Hematopoietic multipotent progenitor cell treated with erythropoietin and hydrocortisone succinate and interleukin-3 and kit ligand, for 6 days (in vitro differentiated cells): Measurements from ENCODE around the gene BARHL2.

Experiments
- DNase-seq: peaks from one replicate; pipeline ENCODE4 v3.0.0-alpha.2; 2015

BARHL2 gene

GRCh38 chr1:90708826-90709225 is 8.3 kb downstream of the BARHL2 start:
- DNase-seq: no peak

DNA sequence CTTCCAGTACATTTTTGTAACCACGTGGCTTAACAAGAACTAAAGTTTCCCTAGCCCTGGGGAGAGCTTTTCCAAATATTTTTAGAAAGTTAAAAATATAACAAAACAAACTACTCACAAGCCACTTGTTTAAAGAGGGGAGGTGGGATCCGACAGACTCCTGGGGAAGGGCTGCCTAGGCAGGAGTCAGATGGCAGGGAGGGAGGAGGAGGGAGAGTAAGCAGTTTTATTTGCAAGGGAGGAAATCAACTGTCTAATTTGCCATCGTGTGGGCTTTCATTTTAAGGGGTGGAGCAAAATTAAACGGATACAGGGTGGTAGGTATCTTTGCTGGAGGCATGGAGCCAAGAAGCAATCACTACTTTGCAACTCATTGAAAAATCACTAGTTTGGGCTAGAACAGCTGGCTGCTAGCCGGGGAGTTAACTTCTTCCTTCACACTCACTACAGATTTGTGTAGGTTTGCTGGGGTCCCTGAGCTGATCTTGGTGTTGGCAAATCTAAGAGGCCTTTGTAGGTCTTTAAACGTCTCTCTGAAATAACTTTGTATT is 8.8 kb downstream of the BARHL2 start:
- no peak for DNase-seq

DNA sequence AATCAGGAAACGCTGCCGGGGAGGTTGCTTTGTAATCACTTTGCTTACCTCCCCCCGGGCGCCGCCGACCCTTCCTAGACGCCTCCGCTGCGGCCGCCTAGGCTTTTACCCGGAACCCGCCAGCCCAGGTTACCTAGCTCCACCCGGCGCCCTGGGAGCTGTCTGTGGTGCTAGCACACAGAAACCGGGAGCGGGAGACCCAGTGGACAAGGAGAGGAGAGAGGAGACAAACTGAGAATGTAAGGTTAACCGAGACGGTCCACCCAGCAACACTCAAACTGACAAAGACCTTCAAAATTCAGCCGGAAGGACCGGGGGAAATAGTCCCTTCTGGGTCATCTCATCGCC is 9.8 kb downstream of the BARHL2 start:
- DNase-seq: peak; percentile 58

GRCh38 chr1:90706437-90707362 is 10.4 kb downstream of the BARHL2 start:
- DNase-seq: peak; percentile 48

DNA sequence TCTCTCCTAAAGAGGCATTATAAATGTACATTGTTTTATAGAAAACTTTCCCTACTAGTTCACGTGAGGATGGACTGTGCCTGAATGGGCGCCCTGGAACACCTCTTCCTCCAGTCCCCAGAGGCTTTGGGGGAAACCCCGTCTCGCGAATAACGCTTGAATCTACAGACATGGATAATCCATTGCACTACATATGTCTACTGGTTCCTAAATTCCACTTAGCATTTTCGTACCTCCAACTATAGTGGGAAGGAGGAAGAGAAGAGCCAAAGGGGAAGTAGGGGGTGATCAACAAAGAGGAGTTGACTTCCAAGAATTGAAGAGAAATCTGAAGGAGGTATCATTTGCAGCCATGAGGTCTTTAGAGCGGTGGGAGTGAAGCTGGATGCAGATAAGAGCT is 11.1 kb downstream of the BARHL2 start:
- DNase-seq: no peak

DNA sequence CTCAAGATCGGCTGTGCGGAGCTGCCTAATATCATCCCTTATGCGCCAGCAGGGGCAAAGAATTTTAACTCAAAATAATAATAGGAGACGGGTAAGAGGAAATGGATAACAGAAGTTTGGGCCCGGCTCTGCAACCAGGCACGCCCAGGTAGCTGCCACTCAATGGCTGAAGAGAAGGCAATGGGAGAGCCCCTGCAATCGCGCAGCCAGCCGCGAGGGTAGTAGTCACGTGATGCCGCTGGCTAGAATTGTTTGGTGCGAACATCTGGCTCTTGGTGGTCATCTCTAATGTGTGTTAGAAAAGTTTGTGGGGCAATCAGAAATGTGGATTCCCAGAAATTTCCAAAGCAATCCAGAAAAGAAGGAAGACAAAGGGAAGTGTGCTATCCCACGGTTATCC is 12.3 kb downstream of the BARHL2 start:
- no peak for DNase-seq

DNA sequence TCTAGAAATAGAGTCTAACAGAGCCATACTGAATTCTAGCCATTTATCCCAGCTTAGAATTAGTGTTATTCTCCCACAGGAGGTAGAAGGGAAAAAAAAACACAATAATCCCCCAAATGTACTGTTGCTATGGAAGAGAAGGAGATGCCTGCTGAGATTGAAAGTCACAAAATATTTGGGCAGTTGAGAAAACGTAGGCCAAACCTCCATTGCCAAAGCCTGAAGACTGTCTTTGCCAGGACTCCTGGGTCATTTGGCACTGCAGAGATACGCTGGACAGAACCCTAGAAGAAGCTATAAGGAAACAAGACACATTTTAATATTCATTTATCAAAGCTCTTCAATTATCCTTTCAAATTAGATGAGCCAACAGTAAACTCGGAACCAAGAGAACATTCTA is 22.3 kb downstream of the BARHL2 start:
- DNase-seq: no peak

GRCh38 chr1:90687747-90688146 is 29.4 kb downstream of the BARHL2 start:
- DNase-seq: no peak

GRCh38 chr1:90675161-90675847 is 41.8 kb downstream of the BARHL2 start:
- DNase-seq: no peak

DNA sequence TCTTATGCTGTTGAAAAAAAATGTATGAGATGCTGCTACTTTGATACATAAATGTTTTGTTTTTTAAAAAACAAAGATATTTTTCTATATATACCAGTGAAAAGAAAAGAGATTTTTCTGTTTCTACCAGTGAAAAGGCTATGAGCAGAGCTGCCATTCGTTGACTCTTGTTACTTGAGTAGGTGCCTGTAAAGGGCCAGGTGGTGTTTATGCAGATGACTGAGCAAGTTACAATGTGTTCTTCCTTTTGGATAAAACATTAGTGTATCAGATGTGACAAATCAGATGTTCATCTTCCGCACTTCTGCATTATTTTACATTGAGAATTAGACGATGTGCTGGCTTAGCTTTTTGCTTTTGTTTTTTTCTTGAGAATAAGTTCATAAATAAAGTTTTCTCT is 45.4 kb downstream of the BARHL2 start:
- no peak for DNase-seq

GRCh38 chr1:90671251-90671650 is 45.9 kb downstream of the BARHL2 start:
- DNase-seq: no peak
